Keratinocyte (primary cell): ENCODE measurements around the gene USH2A.

Source experiments
- CTCF ChIP-seq, 3 experiments: IDR thresholded peaks in 1 of 3; conservative IDR thresholded peaks in 1 of 3; optimal IDR thresholded peaks in 1 of 3; 2 replicates in 2 of 3; 3 replicates in 1 of 3; pipeline versions ENCODE3 to v1.5.1; 2011; ENCODE audit warnings: low read length in 3 of 3, mild to moderate bottlenecking in 3 of 3, moderate library complexity in 2 of 3, control low read depth in 1 of 3, inconsistent platforms in 1 of 3; ENCODE audit not compliant: insufficient read depth in 2 of 3; ENCODE audit errors: extremely low read depth in 1 of 3
- EZH2 ChIP-seq: IDR thresholded peaks from one replicate; pipeline ENCODE4 v1.6.1; 2012; ENCODE audit warnings: inconsistent platforms, mild to moderate bottlenecking, low read length, moderate library complexity

- TF ChIP-seq CTCF (optimal IDR thresholded peaks at IDR 0.05 in 1 of 3, IDR thresholded peaks at IDR 0.05 in 1 of 3, conservative IDR thresholded peaks at IDR 0.05 in 1 of 3; ENCODE audit: extremely low read depth in 1 of 3, insufficient read depth in 2 of 3, low read length in 3 of 3) (no peak), EZH2 (no peak)
Measured at GRCh38 chr1:215833941-215834729, 589.1 kb downstream of the USH2A start.
